ENCODE data around the gene CCDC3.

- TF ChIP-seq POLR2A (IDR thresholded peaks at IDR 0.05; ENCODE audit: low read length) (no peak), GATA1 (IDR thresholded peaks at IDR 0.05; ENCODE audit: low read depth, low read length) (no peak)
Observed at GRCh38 chr10:12848439-12849173, 152.9 kb downstream of the CCDC3 start.
